ENCODE results near the gene NELFB. TPM values are rescaled to one million over a fixed set of nuclear protein-coding genes. Genes with fewer than 3 reads are reported as not detected.

Gene NELFB
- total RNA-seq, result 10 to 100 TPM; 22.8 to 38.4 (median 34.5) TPM

GRCh38 chr9:137254624-137255447, at the start of gene NELFB:
NELFB (plus strand) TSS chr9:137255327.
- whole genome bisulfite sequencing, 10 experiments, result 0% methylated on average over 2 to 26 of the region's 105 CpGs; no CpG with 5 or more reads in 7 of the 10 experiments
- ATAC-seq (replicated peaks in 6 of 8), result peak; percentile 77 to 91 (median 83)
- peaks cover 24 to 34% of the 10 kb centered on the region in 2 donors for H3K4me1 ChIP-seq (replicated peaks in 1 of 2)
- in situ Hi-C loops (cut with MboI; ENCODE audit: low pct_unique_long_range_greater_than_20kb in 2 of 9, low sequenced_read_pairs in 9 of 9, unreplicated experiment in 9 of 9), result no loop called here
- H3K4me3 ChIP-seq, result peak within 1 kb of the TSS; percentile 61 to 99 (median 77)
- peak within 1 kb of the TSS; percentile 40 to 88 for H3K27ac ChIP-seq

GRCh38 chr9:137206602-137207001, 48.5 kb upstream of the NELFB start:
- in situ Hi-C loops (cut with MboI; ENCODE audit: low pct_unique_long_range_greater_than_20kb in 2 of 9, low sequenced_read_pairs in 9 of 9, unreplicated experiment in 9 of 9), result no loop called here
- H3K4me3 ChIP-seq, result peak overlapping the region; percentile 85 to 100 (median 96)

DNA sequence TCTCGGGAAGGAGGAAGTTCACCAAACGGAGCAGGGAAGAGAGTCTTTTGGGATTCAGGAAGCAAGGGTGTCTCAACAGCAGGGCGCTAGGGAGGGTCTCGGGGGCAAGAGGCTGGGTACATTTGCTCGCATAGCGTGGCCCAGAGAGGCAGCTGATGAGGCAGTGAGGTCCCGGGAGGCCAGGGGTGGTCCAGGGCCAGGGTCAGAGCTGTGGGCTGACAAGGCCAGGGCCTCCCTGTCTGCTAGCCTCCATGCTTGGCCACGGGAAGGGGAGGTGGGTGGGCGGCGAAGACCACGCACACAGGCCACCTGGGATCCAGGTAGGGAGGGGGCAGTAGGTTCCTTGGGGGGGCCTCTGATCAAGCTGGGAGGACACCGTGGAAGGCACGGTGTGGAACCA, 43.6 kb upstream of the NELFB start:
- in situ Hi-C loops (cut with MboI; ENCODE audit: low pct_unique_long_range_greater_than_20kb in 2 of 9, low sequenced_read_pairs in 9 of 9, unreplicated experiment in 9 of 9), result no loop called here
- no peak overlapping the region for H3K27ac ChIP-seq
- no peak overlapping the region for H3K4me3 ChIP-seq
- no peak for ATAC-seq (replicated peaks in 6 of 8)
- H3K4me1 ChIP-seq (replicated peaks in 1 of 2), result peaks cover 2 to 4% of the 10 kb centered on the region in 2 donors
- 60 to 91% (median 73%) methylated on average over 1 to 6 of the region's 13 CpGs; no CpG with 5 or more reads in 7 of the 10 experiments for WGBS, 10 experiments

More at GRCh38 chr9:137206602-137207001, 48.5 kb upstream of the NELFB start:
- H3K27ac ChIP-seq, result no peak overlapping the region
- WGBS, 10 experiments, result 0 to 96% (median 74%) methylated on average over 1 to 7 of the region's 7 CpGs; no CpG with 5 or more reads in 1 of the 10 experiments
- H3K4me1 ChIP-seq (replicated peaks in 1 of 2), result peaks cover 20 to 26% of the 10 kb centered on the region in 2 donors
- ATAC-seq (replicated peaks in 6 of 8), result no peak

DNA sequence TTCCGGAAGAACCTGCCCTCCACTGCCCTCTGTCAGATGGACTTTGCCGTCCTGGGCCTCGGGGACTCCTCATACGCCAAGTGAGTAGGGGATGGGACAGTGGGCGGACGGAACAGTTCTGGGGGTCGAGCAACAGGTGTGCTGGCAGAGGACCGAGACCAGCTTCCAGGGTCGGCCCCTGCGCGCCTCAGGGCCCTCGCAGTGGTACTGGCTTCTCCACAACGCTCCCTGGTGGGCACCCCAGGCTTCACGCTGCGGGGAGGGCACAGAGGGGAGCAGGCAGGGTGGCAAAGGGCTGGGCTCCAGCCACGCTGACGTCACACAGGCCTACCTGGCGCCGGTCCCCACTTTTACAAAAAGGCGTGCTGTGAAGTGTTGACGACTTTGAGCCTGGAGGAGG, 42.6 kb upstream of the NELFB start:
- in situ Hi-C loops (cut with MboI; ENCODE audit: low pct_unique_long_range_greater_than_20kb in 2 of 9, low sequenced_read_pairs in 9 of 9, unreplicated experiment in 9 of 9), result no loop called here
- no peak for ATAC-seq (replicated peaks in 6 of 8)
- peaks cover 0 to 3% of the 10 kb centered on the region in 2 donors for H3K4me1 ChIP-seq (replicated peaks in 1 of 2)
- no peak overlapping the region for H3K27ac ChIP-seq
- no peak overlapping the region for H3K4me3 ChIP-seq
- 72% methylated on average over 5 of the region's 21 CpGs; no CpG with 5 or more reads in 9 of the 10 experiments for WGBS, 10 experiments

DNA sequence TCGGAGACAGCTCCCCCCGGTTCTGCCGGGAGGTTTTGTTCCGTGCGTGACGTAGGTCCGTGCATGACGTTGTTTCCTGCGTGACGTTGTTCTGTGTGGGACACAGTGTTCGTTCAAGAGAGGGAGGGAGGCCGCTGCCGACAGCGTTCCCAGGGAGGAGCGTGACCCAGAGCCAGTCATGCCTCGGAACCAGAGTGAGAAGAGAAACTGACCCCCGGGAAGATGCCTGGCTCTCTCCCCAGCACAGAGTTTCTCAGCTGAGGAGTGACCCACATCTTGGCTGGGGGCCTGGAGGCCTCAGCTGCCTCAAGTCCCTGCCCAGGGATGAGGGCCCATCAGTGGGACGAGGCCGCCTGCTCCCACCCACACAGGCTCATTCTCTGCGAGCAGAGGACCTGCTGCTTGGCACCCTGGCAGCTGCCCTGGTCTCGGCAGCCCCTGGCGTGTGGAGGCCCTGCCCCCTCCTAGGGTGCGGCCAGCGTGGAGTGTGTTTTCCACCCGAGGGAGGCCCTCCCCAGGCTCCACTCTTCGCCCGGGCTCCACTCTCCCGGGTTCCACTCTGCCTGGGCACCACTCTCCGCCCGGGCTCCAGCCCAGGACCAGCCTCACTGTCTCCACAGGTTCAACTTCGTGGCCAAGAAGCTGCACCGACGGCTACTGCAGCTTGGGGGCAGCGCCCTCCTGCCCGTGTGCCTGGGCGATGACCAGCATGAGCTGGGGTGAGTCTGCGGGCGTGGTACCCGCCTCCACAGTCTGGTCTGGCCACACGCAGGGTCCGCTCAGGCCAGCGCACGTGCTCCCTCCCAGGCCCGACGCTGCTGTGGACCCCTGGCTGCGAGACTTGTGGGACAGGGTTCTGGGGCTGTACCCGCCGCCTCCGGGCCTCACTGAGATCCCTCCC, 41.7 kb upstream of the NELFB start:
- Histone ChIP-seq H3K4me1 (replicated peaks in 1 of 2) (peaks cover 0 to 3% of the 10 kb centered on the region in 2 donors), H3K4me3 (no peak overlapping the region), H3K27ac (no peak overlapping the region)
- WGBS, 10 experiments, result 91 to 96% (median 93%) methylated on average over 4 to 20 of the region's 49 CpGs; no CpG with 5 or more reads in 4 of the 10 experiments
- peak in 1 of 8 experiments; percentile 8 for ATAC-seq (replicated peaks in 6 of 8)
- in situ Hi-C loops (cut with MboI; ENCODE audit: low pct_unique_long_range_greater_than_20kb in 2 of 9, low sequenced_read_pairs in 9 of 9, unreplicated experiment in 9 of 9), result no loop called here

DNA sequence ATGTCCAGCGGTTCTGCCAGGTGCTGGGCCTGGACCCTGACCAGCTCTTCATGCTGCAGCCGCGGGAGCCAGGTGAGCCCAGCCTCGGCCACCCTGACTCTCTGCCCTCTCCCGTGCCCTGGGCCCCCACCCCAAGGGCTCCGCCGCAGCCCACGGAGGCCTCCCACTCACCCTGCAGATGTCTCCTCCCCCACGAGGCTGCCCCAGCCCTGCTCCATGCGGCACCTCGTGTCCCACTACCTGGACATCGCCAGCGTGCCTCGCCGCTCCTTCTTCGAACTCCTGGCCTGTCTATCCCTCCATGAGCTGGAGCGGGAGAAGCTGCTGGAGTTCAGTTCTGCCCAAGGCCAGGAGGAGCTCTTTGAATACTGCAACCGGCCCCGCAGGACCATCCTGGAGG, 40.5 kb upstream of the NELFB start:
- Histone ChIP-seq H3K4me3 (no peak overlapping the region), H3K4me1 (replicated peaks in 1 of 2) (peaks cover 0 to 3% of the 10 kb centered on the region in 2 donors), H3K27ac (no peak overlapping the region)
- in situ Hi-C loops (cut with MboI; ENCODE audit: low pct_unique_long_range_greater_than_20kb in 2 of 9, low sequenced_read_pairs in 9 of 9, unreplicated experiment in 9 of 9), result no loop called here
- no peak for ATAC-seq (replicated peaks in 6 of 8)
- 70 to 100% (median 100%) methylated on average over 2 to 4 of the region's 19 CpGs; no CpG with 5 or more reads in 7 of the 10 experiments for WGBS, 10 experiments

GRCh38 chr9:137215196-137215986, 39.7 kb upstream of the NELFB start:
- Histone ChIP-seq H3K27ac (no peak overlapping the region), H3K4me3 (no peak overlapping the region), H3K4me1 (replicated peaks in 1 of 2) (peaks cover 0 to 3% of the 10 kb centered on the region in 2 donors)
- in situ Hi-C loops (cut with MboI; ENCODE audit: low pct_unique_long_range_greater_than_20kb in 2 of 9, low sequenced_read_pairs in 9 of 9, unreplicated experiment in 9 of 9), result no loop called here
- ATAC-seq (replicated peaks in 6 of 8), result no peak
- WGBS, 10 experiments, result 90 to 100% (median 95%) methylated on average over 1 to 10 of the region's 22 CpGs; no CpG with 5 or more reads in 6 of the 10 experiments

DNA sequence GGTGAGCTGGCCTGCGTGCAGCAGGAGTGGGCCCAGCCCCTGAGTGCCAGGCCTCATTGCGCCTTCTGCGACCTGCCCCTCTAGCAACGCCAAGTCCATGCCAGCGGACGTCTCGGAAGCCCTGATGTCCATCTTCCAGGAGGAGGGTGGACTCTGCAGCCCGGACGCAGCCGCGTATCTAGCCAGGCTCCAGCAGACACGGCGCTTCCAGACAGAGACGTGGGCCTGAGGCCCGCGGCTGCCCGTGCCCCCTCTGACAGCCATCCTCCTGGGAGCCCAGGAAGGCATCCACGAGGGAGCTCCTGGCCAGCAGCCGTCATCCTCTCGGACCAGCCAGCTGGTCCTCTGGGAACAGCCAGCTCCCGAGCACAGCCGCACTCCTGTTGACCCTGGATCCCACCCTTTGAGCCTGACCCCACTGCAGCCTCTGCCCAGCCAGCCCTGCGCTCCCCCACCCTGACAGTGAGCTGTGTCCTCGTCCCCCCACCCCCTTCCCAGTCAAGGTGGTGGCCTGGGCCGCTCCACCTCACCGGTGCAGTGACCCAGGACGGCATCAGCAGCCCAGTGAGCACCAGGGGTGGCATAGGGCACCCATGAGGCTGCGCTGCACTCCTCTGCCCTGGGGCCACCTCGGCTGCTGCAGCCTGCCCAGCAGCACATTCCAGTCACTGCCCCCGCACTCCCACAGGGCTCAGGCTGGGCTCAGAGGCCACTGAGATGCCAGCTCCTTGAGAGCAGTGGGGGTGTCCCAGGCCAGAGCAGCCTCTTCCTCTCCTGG, 38.8 kb upstream of the NELFB start:
- in situ Hi-C loops (cut with MboI; ENCODE audit: low pct_unique_long_range_greater_than_20kb in 2 of 9, low sequenced_read_pairs in 9 of 9, unreplicated experiment in 9 of 9), result no loop called here
- no peak for ATAC-seq (replicated peaks in 6 of 8)
- Histone ChIP-seq H3K4me3 (no peak overlapping the region), H3K27ac (no peak overlapping the region), H3K4me1 (replicated peaks in 1 of 2) (peaks cover 0 to 6% of the 10 kb centered on the region in 2 donors)
- no CpG with 5 or more reads among the region's 30 CpGs for WGBS, 10 experiments

DNA sequence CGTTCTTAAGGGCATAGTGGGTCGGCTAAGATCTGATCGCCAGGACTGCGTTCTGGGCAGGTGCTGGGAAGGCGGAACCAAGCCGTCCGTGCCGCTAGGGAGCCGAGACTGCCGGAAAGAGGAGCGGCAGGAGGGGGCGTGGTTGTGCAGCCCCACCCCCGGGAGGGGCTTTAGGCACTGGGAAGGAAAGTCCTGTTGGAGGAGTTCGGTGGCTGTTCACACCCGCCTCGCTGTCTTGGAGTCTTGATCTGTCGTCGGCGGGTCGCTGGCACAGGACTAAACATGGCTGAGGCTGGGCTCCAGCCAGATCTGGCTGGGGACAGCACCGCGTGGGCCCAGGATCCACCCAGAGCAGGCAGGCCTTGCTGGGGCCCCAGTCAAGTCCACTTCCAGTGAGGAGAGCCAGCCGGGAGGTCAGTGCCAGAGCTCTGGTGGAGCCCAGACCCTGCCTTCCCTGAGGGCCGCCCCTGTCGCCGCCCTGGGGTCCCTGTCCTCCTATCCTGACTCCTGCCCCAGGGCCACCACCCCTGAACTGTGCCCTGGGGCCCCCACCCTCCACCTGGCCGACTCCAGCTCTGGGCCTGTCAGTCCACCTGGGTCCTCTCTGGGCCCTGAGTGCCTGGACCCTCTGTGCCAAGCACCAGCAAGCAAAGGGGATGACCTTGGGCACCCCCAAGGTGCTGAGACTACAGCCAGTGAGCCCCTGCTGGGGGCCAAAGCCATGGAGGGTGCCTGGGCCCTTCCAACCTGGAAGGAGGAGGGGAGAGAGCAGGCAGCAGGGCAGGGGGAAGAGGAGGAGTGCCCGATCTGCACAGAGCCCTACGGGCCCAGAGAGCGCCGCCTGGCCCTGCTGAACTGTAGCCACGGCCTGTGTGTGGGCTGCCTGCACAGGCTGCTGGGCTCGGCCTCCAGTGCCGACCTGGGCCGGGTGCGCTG, 37.6 kb upstream of the NELFB start:
- Histone ChIP-seq H3K27ac (no peak overlapping the region), H3K4me3 (no peak overlapping the region), H3K4me1 (replicated peaks in 1 of 2) (peaks cover 0 to 12% of the 10 kb centered on the region in 2 donors)
- ATAC-seq (replicated peaks in 6 of 8), result peak in 7 of 8 experiments; percentile 9 to 88 (median 24)
- 50% methylated on average over 2 of the region's 36 CpGs; no CpG with 5 or more reads in 9 of the 10 experiments for WGBS, 10 experiments
- in situ Hi-C loops (cut with MboI; ENCODE audit: low pct_unique_long_range_greater_than_20kb in 2 of 9, low sequenced_read_pairs in 9 of 9, unreplicated experiment in 9 of 9), result no loop called here

DNA sequence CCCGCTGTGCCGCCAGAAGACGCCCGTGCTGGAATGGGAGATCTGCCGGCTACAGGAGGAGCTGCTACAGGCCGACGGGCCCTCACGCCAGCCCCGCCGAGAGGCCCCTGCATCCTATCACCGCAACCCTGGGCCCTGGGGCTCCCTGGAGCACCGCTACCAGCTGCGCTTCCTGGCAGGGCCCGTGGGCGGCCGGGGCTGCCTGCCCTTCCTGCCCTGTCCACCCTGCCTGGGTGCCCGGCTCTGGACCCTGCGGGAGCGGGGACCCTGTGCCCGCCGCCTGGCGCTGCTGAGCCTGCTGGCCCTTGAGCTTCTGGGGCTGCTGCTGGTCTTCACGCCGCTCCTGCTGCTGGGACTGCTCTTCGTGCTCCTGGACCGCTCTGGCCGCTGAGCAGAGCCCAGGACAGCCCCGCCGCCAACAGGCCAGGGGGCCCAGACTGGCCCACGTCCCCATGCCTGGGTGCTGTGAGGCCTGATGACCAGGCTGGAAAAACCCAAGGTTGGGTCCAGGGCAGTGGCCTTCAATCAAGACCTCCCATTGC, 36.8 kb upstream of the NELFB start:
- 20 to 100% methylated on average over 1 to 2 of the region's 30 CpGs; no CpG with 5 or more reads in 8 of the 10 experiments for WGBS, 10 experiments
- Histone ChIP-seq H3K27ac (no peak overlapping the region), H3K4me3 (no peak overlapping the region), H3K4me1 (replicated peaks in 1 of 2) (peaks cover 0 to 15% of the 10 kb centered on the region in 2 donors)
- ATAC-seq (replicated peaks in 6 of 8), result no peak
- in situ Hi-C loops (cut with MboI; ENCODE audit: low pct_unique_long_range_greater_than_20kb in 2 of 9, low sequenced_read_pairs in 9 of 9, unreplicated experiment in 9 of 9), result no loop called here

DNA sequence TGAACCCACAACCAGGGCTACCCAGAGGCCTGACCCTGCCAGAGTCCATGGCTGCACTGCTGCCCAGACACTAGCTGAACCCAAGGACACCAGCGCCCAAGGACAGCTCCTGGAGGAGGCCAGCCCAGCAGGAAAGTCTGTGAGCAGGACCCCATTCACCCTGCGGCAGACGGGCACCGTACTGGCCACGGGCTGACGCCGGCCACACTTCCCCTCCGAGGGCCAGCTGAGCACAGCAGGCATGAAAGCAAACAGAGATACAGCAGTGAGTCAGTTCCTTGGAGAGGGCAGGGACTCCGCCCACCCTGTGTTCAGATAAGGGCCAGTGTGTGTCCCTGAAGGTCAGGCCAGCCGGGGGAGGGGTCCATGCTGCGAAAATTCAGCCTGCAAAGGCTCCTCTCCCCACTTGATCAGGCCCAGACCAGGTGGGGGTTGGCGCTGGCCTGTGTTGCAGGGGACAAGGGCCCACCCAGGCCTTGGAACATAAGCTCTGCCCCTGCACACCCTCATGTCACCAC, 36.3 kb upstream of the NELFB start:
- Histone ChIP-seq H3K4me3 (no peak overlapping the region), H3K4me1 (replicated peaks in 1 of 2) (peaks cover 0 to 15% of the 10 kb centered on the region in 2 donors), H3K27ac (no peak overlapping the region)
- 40 to 100% (median 83%) methylated on average over 1 to 5 of the region's 12 CpGs; no CpG with 5 or more reads in 5 of the 10 experiments for WGBS, 10 experiments
- in situ Hi-C loops (cut with MboI; ENCODE audit: low pct_unique_long_range_greater_than_20kb in 2 of 9, low sequenced_read_pairs in 9 of 9, unreplicated experiment in 9 of 9), result no loop called here
- no peak for ATAC-seq (replicated peaks in 6 of 8)

Data from motor neuron (in vitro differentiated cells).